PC-3 (cell line): ENCODE measurements around the gene EIF1. TPM values are rescaled to one million over a fixed set of nuclear protein-coding genes. Genes with fewer than 3 reads are reported as not detected.

Source experiments
- ATAC-seq: fragments of 200-7000 bp; cut with Tn5 transposase; 2 replicates; pipeline ENCODE4 v1.9.1; 2020; ENCODE audit warnings: mild to moderate bottlenecking, moderate library complexity
- BruUV-seq: library from RNA; stranded (reverse); fragments of 400-500 nt; replicated peaks from 2 replicates; lab custom pipeline; 2021; lab: Mats Ljungman, UMichigan
- CTCF ChIA-PET: fragments of 300-600 bp; sonication (Branson Sonifier 250); formaldehyde crosslinking; loops from one replicate; lab custom pipeline; 2022; ENCODE audit warnings: antibody characterized with exemption; lab: Charles Lee
- POLR2A ChIA-PET: fragments of 300-600 bp; sonication (Branson Sonifier 250); formaldehyde crosslinking; loops from one replicate; lab custom pipeline; 2022; ENCODE audit warnings: antibody characterized with exemption; ENCODE audit not compliant: unreplicated experiment; lab: Charles Lee
- DNase-seq: peaks from one replicate; pipeline ENCODE4 v3.0.0-alpha.2; 2015
- H2AFZ ChIP-seq: fragments of 300-600 bp; sonication (generic); 2 replicates; pipeline ENCODE4 v1.6.0; 2016; ENCODE audit warnings: antibody characterized with exemption, low read length
- H3F3A ChIP-seq: fragments of 300-600 bp; sonication (generic); one replicate; pipeline ENCODE4 v1.6.0; 2017; ENCODE audit warnings: antibody characterized with exemption, low read length, control low read depth, mild to moderate bottlenecking; ENCODE audit not compliant: unreplicated experiment
- H3K27ac ChIP-seq: fragments of 300-600 bp; sonication (generic); 2 replicates; pipeline ENCODE4 v1.5.1; 2016; ENCODE audit warnings: mild to moderate bottlenecking, low read length
- H3K27me3 ChIP-seq: fragments of 300-600 bp; sonication (generic); 2 replicates; pipeline ENCODE4 v1.6.1; 2016; ENCODE audit warnings: low read length, mixed read lengths
- H3K36me3 ChIP-seq: fragments of 300-600 bp; sonication (generic); 2 replicates; pipeline ENCODE4 v1.6.1; 2016; ENCODE audit warnings: low read depth, mixed run types, low read length, mixed read lengths
- H3K4me1 ChIP-seq: fragments of 300-600 bp; sonication (generic); 2 replicates; pipeline ENCODE4 v1.5.1; 2016; ENCODE audit warnings: low read length; ENCODE audit not compliant: insufficient read depth
- H3K4me2 ChIP-seq: fragments of 300-600 bp; sonication (generic); 2 replicates; pipeline ENCODE4 v1.6.0; 2016; ENCODE audit warnings: low read length
- H3K4me3 ChIP-seq: fragments of 300-600 bp; sonication (generic); 2 replicates; pipeline ENCODE4 v1.5.1; 2016; ENCODE audit warnings: mild to moderate bottlenecking, low read length, mixed read lengths
- H3K79me2 ChIP-seq: fragments of 300-600 bp; sonication (generic); 2 replicates; pipeline ENCODE4 v1.6.1; 2017; ENCODE audit warnings: low read length, mixed read lengths
- H3K9ac ChIP-seq: fragments of 300-600 bp; sonication (generic); 2 replicates; pipeline ENCODE4 v1.6.0; 2016; ENCODE audit warnings: mild to moderate bottlenecking, low read length
- H3K9me2 ChIP-seq: fragments of 300-600 bp; sonication (generic); replicated peaks from 2 replicates; pipeline ENCODE4 v1.6.1; 2016; ENCODE audit warnings: mixed run types, low read length, mixed read lengths
- H3K9me3 ChIP-seq: fragments of 300-600 bp; sonication (generic); 2 replicates; pipeline ENCODE4 v1.6.1; 2016; ENCODE audit warnings: low read length, mixed read lengths
- H4K20me1 ChIP-seq: fragments of 300-600 bp; sonication (generic); 2 replicates; pipeline ENCODE4 v1.6.1; 2016; ENCODE audit warnings: low read length, mixed read lengths
- CTCF ChIP-seq: fragments of 300-600 bp; sonication (generic); conservative IDR thresholded peaks from 2 replicates; pipeline ENCODE4 v1.5.1; 2017; ENCODE audit warnings: antibody characterized with exemption, low read depth, mild to moderate bottlenecking, low read length
- EZH2 ChIP-seq: fragments of 300-600 bp; sonication (generic); IDR thresholded peaks from one replicate; pipeline ENCODE4 v1.6.1; 2017; ENCODE audit warnings: antibody characterized with exemption, mild to moderate bottlenecking, low read length; ENCODE audit not compliant: unreplicated experiment
- EZH2phosphoT487 ChIP-seq: fragments of 300-600 bp; sonication (generic); IDR thresholded peaks from 2 replicates; pipeline ENCODE4 v1.6.1; 2018; ENCODE audit warnings: mild to moderate bottlenecking, antibody characterized with exemption, low read length, borderline replicate concordance
- intact Hi-C: fragments of 100-400 bp; cut with micrococcal nuclease; formaldehyde crosslinking; loops from 2 replicates; pipeline ENCODE4 v1.9.0; 2023
- total RNA-seq: library from RNA; depleted of rRNA; stranded (reverse); fragments of >200 nt; gene quantifications from 2 replicates; pipeline ENCODE4 v1.2.3, GENCODE V29; 2014

The EIF1 gene
- total RNA-seq, 1 experiment from 2014 or later: 88.7 TPM

- no peak overlapping the region for H3K9ac ChIP-seq
- H3K4me3 ChIP-seq: no peak overlapping the region
- H3K4me2 ChIP-seq: no peak overlapping the region
- H3K27ac ChIP-seq: no peak overlapping the region
- no peak for DNase-seq
- intact Hi-C loops: no loop called here
- H3K9me2 ChIP-seq: no peaks in the 10 kb centered on the region
- no peaks in the 10 kb centered on the region for H4K20me1 ChIP-seq
- ChIA-PET POLR2A (no interaction called here), CTCF (interaction anchor here (0.7 to 1.0 kb wide), 2 partner anchors 9 to 332 kb away, joined by 3 to 5 read pairs; partner anchors contain the start of gene EIF1)
- no peaks in the 10 kb centered on the region for H3K79me2 ChIP-seq
- BruUV-seq: no TSS peak
- no peak for ATAC-seq
- TF ChIP-seq EZH2phosphoT487 (no peak), EZH2 (no peak)
- H3K27me3 ChIP-seq: no peaks in the 10 kb centered on the region
- no peaks in the 10 kb centered on the region for H3F3A ChIP-seq
- no peak overlapping the region for H2AFZ ChIP-seq
- no peaks in the 10 kb centered on the region for H3K36me3 ChIP-seq
- H3K9me3 ChIP-seq: no peaks in the 10 kb centered on the region
- H3K4me1 ChIP-seq: peaks cover 13% of the 10 kb centered on the region
Observed at GRCh38 chr17:41679740-41680425, 8.8 kb upstream of the EIF1 start.

GRCh38 chr17:41680426-41681040 is 8.2 kb upstream of the EIF1 start:
- H3K27me3 ChIP-seq: no peaks in the 10 kb centered on the region
- no peak for TF ChIP-seq CTCF
- TF ChIP-seq EZH2phosphoT487: no peak
- TF ChIP-seq EZH2: no peak
- no peaks in the 10 kb centered on the region for H4K20me1 ChIP-seq
- H3F3A ChIP-seq: no peaks in the 10 kb centered on the region
- CTCF ChIA-PET: interaction anchor here (0.7 kb wide), 1 partner anchor 331 kb away, joined by 5 read pairs; no protein-coding TSS in a partner anchor
- no peaks in the 10 kb centered on the region for H3K9me2 ChIP-seq
- ATAC-seq (no peak), DNase-seq (no peak)
- no peak overlapping the region for H2AFZ ChIP-seq
- H3K79me2 ChIP-seq: no peaks in the 10 kb centered on the region
- POLR2A ChIA-PET: no interaction called here
- no peak overlapping the region for H3K4me3 ChIP-seq
- no TSS peak for BruUV-seq
- H3K9ac ChIP-seq: no peak overlapping the region
- H3K9me3 ChIP-seq: no peaks in the 10 kb centered on the region
- H3K4me2 ChIP-seq: no peak overlapping the region
- H3K27ac ChIP-seq: no peak overlapping the region
- no peaks in the 10 kb centered on the region for H3K36me3 ChIP-seq
- H3K4me1 ChIP-seq: peaks cover 13% of the 10 kb centered on the region
- intact Hi-C loops: no loop called here

- Histone ChIP-seq H3K4me3 (no peak overlapping the region), H3K9me2 (no peaks in the 10 kb centered on the region), H3K9ac (no peak overlapping the region), H3F3A (no peaks in the 10 kb centered on the region), H3K4me2 (no peak overlapping the region), H3K27me3 (no peaks in the 10 kb centered on the region), H3K79me2 (no peaks in the 10 kb centered on the region), H4K20me1 (no peaks in the 10 kb centered on the region), H3K4me1 (peaks cover 13% of the 10 kb centered on the region), H3K9me3 (no peaks in the 10 kb centered on the region), H3K27ac (no peak overlapping the region), H3K36me3 (no peaks in the 10 kb centered on the region), H2AFZ (no peak overlapping the region)
- ChIA-PET CTCF (no interaction called here), POLR2A (no interaction called here)
- TF ChIP-seq EZH2 (no peak), CTCF (no peak), EZH2phosphoT487 (no peak)
- DNase-seq (no peak), ATAC-seq (no peak)
- intact Hi-C loops: no loop called here
- no TSS peak for BruUV-seq
Observed at GRCh38 chr17:41681776-41682175, 6.9 kb upstream of the EIF1 start.
